ENCODE measurements around the gene MYH9. TPM values are rescaled to one million over a fixed set of nuclear protein-coding genes. Genes with fewer than 3 reads are reported as not detected.

Gene MYH9
- total RNA-seq, 1 donor from 2014 or later = 242 TPM

DNA sequence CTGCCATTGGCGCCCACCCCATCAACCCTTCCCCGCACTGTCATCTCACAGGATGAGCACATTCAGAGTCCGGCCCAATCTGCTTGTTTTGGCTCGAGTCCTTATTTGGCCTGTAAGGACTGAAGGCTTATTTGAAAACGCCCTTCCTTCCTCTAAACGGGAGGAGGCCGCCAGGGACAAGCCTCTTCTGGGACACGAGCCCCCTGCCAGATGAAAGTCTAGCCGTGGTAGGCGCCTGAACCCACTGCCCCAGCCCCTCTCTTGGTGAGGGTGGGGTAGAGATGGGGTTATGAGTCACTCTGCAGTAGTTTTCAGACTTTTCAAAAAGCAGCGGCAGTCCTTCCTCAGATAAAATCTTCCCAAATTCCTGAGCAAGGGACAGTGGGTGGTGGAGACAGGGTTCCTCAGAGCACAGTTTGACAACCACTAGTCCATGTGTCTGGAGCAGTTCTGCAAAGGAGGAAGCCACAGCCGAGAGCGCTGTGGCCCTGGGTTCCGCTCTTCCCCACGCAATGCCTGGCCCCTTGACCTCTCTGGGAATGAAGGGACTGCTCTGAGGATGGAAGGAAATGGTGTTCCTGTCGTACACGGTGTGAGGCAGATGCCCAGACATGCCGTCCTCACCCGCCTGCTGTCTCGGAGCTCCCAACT, 57.0 kb downstream of the MYH9 start:
- DNase-seq = no peak

DNA sequence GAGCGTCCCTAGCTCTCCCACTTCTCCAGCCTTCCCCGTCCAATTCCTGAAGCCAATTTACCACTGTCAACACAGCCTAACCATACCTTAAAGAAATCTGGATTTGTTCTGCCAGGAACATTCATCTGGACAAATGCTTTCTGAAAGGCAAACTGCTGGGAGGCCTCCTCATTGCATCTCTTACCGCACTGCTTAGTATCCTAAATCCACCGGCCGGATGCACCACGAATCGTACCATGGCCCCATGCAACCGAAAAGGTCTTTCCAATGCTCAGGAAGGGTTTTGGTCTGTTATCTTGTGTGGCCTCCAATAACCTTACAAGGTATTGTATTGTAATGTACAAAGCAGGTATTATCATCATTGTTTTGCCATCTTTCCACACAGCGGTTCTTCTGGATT, 57.6 kb downstream of the MYH9 start:
- no peak for DNase-seq

DNA sequence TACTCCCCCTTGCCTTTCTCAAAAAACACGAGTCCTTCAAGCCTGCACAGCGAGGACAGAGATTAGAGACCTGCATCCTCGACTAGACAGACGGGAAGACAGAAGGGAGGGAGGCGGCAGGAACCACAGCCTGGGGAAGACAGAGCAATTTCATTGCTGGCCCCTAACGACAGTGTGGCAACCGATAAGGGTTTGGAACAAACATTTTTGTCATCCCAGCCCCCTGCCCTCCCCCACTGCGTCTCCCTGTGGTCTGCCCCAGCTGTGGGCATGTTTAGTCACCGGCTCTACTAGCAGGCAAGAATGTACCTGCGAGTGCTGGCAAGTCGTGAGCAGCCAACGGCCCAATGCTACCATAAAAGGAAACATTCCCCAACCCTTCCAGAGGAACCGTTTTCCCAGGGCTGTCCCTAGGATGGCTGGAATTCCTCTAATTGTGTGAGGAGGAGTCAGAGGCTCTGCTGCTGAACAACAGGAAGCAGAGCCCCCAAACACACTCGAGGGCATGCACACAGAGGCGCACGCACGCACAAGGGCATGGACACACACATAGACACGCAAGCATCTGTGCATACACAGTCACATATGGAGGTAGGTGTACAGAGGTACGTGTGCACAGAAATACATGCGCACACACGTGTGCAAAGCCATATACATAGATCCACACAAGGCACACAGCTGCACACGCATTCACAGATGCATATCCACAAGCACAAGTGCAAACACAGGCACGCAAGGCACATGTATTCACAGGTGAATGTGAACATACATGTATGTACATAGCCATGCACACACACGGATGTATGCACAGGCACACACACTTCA, 58.3 kb downstream of the MYH9 start:
- DNase-seq = peak; percentile 83

DNA sequence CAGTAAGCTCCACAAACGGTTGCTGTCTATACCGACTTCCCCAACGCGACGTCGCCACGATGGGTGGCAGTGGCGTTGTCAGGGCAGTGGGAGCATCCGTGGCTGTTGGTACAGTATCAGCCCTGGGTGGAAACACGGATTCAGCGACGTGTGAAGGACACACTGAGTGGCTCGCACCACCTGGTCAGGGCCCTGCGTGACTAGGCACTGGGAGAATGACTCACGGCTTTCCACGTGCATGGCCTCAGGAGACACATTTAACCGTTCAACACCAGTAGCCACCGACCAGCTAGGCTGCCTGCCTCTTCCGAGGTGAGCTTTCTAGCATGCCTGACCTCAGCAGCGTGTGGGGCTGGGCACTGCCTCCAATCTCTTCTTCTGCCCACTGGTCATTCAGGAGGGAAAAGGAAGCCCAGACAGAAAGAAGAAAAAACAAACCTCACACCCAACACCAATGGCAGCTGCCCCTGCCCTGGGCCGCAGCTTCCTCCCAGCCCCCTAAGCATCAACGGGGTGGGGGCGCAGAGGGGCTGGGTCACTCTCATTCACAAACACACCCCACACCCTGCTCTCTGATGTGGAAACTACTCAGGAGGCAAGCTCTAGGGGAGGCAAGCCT, 59.0 kb downstream of the MYH9 start:
- peak; percentile 50 for DNase-seq

DNA sequence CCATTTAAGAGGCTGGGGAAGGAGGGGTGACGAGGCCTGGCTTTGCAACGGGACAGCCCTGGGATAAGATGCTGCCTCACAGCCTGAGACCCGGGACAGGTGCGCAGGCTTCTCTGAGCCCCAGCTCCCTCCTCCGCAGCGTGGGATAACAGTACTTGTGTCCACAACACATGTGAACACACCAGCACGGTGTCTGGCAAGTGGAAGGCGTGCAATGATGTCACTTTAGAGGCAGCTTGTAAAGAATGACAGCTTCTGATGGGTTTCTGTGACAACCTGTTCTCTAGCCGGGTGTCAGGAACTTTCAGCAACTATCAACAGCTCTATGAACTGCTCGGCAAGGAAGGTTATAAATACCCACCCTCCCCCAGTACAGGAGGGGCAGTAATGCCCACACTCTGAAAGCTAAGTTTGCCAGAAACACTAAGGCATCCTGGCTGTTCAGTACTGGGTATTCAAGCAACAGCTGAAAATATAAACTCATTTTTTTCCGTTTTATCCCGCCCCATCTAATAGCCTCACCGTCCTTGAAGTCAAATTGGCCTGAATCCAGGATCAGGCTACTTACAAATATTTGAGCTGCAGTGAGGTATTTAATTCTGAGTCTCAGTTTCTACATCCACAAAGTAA, 59.7 kb downstream of the MYH9 start:
- DNase-seq = peak; percentile 83

DNA sequence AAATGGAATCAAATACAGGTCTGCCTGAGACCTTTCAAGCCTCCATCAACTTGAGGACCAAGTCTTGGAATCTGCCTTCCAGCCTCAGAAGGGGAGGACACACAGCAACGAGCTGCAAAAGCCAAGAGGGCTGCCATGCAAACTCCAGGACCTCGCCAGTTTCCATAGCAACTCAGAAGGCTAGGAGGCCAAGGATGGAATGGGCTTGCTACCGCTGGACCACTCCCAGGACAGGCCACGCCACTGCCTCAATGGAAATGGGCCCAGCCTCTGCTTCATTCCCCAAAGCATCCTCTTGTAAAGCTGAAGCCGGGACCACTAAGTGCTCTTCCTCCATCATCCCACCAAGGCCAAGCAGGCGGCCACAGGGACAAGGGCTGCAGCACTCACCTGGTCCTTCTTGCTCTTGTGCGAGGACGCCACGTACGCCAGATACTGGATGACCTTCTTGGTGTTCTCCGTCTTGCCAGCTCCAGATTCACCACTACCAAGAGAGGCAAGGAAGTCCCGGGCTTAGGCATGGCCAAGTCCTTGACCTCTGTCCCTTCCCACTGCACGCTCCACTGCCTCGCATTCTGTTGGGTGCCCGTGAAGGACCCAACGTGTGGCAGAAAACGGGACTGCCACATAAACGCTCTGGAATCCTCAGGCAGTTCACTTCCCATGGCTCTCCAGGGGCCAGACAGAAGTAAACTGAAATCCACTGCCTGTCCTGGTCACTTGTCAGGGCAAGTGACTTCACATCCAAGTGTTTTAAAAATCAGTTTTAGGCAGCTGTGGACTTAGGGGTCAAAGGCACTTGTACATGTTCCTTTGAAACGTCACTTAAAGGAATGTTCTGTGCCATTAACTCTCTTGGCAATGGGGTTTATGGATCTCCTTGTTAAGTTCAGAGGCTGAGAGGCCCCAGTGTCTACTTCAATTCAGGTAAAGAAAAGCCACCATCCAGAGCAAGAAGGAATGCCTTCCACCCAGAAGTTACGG, 61.3 kb downstream of the MYH9 start:
- DNase-seq = no peak

DNA sequence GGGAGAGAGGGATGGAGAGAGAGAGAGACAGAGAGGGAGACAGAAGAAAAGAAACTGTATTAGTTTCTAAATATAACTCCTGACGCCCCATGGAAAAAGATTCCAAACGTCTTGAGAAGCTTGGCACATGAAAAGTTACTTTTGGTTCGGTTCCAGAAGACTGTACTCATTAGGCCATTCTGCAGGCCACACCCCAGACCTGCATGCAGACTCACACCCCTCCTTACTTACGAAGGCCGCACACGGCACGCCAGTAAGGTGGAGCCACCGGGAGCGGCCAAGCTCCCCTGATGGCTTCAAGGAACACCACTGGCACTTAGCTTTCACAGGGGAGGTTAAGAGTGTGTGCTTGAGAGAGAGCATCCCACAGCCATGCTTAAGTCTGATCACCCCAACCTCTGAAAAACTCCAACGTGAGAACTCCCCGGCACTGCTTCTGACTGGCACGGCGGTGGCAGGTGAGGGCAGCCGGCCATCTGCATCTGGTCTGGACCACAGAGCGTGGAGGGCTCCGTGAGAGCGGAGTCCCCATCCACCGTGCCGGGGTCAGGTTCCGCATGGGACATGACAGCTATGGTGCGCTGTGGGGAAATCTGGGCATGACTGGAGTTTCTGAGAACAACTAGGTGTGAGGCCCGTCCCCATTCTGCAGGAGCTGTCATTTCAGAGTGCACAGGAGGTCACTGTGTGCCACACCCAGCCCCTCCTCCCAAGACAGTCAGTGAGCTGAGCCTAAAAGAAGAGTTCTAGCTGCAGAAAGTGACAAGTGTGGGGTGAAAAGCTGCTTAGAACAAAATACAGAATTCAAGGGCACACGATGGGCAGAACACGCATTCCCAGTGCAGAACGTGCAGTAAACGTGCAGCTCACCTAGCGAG, 62.4 kb downstream of the MYH9 start:
- DNase-seq = peak; percentile 90

DNA sequence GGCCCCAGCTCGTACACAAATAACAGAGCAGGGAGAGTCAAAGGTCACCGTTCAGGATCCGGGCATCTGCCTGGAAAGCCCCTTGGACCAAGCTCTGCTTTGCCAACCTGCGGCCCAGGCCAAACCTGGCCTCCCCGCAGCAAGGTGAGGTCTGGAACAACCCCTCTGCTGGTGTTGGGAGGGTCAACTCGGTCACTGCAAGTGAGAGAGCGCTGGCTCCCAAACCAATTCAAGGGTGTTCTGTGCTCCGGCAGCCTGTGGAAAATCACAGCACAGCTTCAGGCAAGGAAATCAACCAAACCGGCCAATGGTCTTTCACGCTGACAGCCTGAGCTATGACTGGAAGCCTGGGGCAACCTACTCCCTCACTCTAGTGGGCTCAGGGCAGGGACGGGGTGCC, 63.4 kb downstream of the MYH9 start:
- DNase-seq = no peak

DNA sequence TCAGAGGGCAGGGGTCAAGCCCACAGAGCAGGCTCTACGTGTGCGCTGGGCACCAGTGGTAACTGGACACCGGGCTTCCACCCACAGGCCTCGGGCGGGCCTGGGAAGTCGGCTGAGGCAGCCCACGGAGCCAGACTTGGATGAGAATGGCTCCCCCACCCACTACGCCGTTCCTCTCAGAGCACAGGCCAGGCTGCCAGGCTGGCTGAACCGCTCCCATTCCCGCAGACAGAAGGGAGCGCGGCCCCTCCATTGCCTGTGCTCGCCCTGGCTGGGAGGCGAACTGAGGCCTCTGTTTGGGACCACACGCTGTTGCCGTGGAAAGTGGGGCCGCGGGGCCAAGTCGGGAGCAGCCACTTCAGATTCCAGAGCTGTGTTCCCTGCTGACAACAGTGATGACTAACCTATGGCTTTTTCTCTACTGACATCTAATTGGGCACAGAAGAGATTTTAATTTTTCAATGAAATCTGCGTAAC, 63.9 kb downstream of the MYH9 start:
- DNase-seq = peak; percentile 61

DNA sequence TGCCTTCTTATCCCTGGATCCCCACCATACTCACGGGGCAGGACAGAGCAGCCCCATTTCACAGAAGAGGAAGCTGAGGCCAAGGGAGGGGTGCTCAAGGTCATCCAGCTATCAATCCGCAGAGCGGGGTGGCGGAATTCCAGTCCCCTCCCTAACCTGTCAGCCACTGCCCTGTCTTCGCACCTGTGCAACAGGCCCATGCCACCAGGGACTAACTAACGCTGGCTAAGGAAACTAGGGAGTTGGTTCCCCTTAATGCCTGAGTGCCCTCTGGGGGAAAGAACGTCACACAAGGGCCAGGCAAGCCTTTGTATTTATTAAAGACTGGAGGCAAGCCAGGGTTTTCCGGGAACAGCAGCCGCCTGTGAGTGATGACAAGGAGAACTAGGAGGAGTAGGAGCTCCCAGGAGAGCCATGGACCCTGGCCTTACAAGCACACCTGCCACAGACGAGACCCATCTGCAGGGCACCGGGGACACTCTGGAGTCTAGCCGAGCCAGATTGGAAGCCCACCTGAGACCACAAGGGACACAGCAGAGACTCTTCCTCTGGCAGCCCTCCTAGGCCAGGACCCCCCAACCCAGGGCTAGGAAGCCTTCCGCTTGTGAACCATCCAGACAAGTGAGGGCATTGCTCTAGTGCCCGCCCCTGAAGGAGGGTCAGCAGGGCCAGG, 64.4 kb downstream of the MYH9 start:
- peak; percentile 84 for DNase-seq

DNA sequence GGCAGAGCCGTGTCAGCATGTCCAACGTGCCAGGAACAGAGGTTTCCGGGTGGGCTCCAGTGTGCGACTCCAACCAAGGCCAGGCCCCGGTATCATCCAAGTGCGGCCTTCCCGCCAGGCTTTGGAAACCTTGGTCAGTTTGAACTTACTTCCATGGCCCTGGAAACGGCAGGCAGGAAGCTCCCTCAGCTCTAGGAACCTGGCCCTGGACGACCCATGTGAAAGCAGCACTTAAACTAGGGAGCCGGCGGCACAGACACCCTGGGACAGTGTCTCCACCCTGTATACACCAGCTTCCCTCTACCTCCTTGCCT, 65.2 kb downstream of the MYH9 start:
- DNase-seq = no peak

DNA sequence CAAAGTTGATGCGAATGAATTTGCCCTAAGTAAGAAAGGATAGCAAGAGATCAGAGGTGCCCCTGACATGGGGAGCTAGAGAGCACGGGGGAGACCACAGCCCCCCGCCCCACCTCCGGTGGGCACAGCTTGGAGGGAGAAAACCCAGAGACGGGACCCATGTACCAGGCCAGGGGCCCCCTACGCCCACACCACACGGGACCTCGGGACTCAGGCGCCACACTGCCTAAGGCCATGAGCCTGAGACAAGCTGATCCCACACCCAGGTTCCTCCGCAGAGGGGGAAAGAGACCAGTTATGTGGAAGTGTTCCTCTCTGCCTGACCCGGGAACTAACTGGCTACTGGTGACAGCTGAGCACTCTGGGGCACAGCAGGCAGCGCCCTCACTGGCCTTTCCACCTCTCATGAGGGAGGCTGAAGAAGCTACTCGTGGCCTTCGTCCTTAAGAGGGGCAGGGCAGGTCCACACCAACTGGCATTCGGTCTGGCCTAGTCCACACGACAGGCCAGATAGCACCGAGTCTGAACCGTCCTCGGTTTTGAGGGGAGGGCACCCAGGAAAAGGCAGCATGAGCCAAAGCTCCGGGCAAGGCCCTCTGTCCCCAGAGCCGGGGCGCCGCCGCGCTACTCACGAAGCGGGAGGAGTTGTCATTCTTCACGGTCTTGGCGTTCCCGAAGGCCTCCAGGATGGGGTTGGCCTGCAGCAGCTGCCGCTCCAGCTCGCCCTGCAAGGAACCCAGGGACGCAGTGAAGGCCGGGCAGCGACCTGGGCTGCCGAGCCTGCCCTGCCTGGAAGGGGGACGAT, 65.8 kb downstream of the MYH9 start:
- no peak for DNase-seq

DNA sequence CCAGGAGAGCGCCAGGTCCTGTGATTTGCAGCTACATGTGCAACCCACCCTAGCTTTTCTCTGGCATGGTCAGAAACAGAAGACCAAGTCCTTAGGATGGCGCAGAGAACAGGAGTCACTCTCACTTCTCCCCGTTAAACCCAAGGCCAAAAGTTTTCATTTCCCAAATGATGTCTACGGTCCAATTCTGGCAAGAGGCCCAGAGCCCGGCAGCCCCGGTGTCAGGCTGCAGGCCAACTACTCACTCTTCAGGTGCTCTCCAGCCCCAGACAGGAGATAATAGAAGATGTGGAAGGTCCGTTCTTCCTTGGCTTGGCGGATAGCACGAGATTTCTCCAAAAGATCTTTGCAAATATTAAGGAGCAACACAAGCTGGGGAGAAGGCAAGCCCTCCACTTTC, 67.2 kb downstream of the MYH9 start:
- DNase-seq = no peak

DNA sequence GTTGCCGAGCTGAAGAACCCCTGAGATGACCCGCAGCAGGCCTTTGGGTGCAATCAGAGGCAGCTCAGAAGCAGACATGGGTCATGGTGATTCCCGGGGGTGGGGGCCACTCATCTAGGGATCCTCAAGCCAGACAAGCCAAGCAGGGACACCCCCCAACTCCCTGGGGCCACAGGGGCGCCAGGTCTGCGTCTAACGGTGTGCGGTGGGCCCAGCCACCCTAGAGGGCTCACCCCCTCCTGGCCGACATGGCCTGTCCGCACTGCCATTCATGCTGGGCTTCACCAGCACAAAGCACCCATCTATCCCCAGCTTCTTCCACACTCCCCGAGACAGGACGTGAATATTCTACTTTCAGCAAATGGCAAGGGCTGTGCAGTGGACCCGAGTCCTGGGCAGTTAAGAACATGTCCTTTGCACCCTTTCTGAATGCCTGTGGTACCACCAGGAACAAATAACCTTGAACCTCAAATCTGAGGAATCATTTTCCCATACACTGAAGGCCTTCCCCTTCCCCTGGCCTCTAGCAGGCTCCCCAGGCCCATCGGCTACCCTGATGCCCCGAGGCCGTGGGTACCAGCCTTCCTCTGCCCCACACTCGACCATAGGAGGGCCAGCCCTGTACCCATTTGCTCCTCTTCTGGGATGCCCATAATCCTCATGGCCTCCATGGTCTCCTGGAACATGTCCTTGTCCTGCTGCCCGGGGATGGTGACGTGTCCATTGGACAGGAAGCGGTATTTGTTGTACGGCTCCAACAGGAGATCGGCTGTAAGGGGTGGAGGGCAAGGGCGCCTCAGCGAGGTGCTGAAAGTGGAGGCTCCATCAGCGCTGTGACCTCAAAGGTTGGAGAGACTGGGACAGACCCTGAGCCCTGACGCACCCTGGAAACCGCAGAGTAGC, 67.9 kb downstream of the MYH9 start:
- DNase-seq = no peak

DNA sequence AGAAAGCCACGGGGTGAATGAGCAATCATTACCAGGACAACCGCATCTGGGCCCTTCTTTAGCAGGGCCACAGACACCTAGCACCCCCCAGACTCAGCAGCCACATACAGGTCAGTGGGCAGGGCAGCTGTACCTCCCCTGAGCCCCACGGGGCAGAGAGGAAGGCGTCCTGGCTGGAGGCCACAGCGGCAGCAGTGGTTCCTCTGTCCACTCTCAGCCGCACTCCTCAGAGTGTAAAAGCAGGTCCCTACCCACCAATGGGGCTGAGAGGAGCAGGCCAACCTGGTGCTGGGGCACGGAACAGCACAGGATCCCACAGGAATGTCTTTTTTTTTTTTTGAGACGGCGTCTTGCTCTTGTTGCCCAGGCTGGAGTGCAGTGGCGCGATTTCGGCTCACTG, 69.3 kb downstream of the MYH9 start:
- no peak for DNase-seq

DNA sequence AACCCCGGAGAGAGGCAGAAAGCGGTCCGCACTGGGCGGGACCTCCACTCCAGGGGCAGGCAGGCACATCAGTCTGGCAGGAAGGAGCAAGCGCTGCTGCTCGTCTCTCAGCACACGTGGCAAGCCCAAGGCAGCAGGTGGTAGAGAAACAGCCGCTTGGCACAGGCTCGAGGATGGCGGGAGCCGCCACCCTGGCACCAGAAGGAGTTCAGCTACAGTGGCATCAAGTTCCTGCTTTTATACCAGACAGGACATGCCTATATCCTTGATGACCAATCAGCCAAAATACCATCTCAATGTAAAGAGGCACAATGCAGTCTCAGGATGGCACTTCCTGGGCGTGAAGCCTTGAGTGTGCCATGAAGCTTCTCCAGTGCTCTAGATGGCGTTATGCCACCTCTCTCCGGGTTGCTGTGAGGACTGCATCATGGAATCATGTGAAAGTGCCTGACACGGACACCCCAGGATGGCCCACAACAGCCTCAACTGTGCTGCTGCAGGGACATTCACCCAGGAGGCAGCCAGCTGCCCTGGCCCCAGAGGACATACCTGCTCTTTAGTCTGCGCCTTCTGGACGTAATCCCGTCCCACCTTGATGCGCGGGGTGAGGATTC, 70.0 kb downstream of the MYH9 start:
- peak; percentile 90 for DNase-seq

DNA sequence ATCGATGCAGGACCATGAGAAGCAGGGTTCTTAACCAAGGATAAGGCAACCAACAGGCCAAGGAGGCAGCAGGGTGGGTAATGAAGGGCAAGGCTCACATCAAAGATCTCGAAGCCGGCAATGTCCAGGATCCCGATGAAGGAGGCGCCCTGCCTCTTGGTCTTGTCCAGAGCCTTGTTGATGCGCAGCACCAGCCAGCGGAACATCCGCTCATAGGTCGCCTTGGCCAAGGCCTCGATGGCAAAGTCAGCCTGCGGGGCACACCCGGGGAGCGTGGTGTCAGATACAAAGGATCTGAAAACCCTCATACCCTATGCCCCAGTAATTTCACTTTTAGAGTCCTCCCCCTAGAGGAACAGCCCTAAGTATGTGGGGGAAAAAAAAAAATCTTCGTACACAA, 71.3 kb downstream of the MYH9 start:
- no peak for DNase-seq

DNA sequence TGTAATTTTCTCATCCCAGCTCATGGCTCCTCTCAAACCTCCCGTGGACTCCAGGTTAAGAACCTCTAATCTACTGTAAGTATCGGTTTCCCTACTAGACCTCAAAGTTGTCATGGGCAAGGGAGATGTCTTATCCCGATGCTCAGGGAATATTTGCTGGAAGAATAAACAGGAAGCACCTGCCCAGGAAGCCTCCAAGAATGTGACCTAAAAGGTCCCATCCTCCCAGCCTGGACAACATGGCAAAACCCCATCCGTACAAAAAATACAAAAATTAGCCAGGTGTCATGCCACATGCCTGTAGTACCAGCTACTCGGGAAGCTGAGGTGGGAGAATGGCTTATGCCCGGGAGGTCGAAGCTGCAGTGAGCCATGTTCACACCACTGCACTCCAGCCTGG, 72.4 kb downstream of the MYH9 start:
- no peak for DNase-seq
